KBM-7 (cell line): ENCODE measurements around the gene HLA-DMB.

Experiments used
- DNase-seq: peaks from one replicate; pipeline ENCODE4 v3.0.0-alpha.2; 2015
- in situ Hi-C: fragments of 300-500 bp; cut with MboI; formaldehyde crosslinking; loops from 2 replicates; pipeline ENCODE4 v1.14.3; 2020; ENCODE audit warnings: low sequenced_read_pairs, low pct_unique_long_range_greater_than_20kb, mixed read lengths

HLA-DMB gene

DNA sequence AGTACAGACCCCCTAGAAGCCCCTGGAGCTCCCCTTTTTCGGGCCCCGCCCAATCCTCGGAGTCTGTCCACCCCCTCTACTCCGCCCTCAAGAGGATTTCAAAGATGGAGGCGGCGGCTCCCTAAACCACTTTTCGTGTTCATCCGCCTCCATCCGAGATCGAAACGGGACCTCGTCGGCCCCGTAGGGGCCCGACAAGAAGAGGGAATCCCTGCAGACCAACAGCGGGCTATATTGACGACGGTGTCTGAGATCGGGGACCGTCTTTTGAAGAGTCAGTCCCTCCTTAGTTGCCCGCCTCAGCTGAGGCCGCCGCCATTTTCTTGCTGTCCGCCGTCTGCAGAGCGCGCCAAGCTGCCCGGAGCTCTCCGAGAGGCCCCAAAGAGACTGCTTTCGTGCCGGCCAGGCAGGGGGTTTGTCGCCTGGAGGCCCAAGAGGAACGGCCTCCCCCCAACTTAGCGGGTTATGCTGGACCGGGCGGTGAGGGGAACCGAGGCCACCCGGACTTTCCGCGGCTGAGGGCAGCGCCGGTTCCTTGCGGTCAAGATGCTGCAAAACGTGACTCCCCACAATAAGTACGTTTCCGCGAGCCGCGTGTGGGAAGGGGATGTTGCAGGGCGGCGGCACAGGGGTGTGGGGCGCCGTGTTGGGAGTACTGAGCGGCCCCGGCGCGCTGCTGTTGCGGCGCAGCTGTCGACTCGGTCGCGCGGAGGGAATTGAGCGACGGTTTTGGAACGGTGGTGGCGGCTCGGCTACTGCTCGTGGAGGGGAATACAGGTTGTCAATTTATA, 31.7 kb upstream of the HLA-DMB start:
- in situ Hi-C loops: no loop called here

DNA sequence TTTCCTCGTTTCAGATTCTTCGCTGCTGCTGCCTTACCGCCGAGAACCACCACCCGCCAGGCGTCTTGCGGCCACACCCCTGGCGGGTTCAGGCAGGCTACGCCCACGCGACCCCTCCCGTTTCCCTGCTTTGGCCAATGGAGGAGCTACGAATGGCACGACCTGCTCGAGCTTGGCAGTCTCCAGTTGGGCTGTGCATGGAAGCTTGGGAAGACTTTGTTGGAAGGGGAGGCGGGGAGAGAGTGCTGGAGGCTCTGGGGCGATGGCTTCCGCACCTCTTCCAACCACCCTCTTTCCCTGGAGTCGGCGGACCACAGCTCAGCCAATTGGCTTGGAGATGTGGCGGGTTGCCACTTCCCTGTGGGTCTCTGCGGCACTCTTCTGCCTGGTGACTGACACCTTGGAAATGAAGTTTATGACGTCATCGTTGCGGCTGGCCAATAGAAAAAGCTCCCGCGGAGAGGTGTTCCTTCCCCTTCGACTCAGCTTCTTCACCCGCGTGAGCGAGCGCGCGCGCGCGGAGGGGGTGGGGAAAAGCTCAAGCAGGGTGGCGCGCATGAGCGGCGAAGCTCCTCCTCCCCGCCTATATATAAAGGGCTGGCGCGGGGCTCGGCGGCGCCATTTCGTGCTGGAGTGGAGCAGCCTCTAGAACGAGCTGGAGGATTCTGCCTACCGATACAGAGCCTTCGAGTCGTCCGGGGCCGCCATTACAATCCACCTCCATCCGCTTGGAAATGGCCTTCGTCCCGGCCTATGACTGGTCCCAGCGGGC, 30.9 kb upstream of the HLA-DMB start:
- DNase-seq: peak; percentile 100
- in situ Hi-C loops: no loop called here

More for the DNA sequence above, 31.7 kb upstream of the HLA-DMB start:
- DNase-seq: no peak

DNA sequence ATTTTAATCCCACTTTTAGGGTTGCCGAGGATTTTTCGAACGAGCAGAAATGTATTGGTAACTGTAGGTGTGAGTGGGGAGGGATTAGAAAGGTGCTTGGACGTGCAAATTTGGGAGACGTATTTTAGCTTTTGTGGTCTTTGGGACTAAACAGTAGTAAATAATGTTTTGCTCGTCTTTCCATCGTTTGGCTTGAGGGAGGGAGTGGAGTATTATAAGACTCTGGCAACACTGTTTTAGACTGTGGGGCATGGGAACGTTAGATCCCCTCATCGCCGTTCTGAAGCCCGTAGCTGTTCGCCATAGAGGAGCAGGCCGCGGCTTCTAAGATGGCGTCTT, 30.4 kb upstream of the HLA-DMB start:
- in situ Hi-C loops: no loop called here
- no peak for DNase-seq

DNA sequence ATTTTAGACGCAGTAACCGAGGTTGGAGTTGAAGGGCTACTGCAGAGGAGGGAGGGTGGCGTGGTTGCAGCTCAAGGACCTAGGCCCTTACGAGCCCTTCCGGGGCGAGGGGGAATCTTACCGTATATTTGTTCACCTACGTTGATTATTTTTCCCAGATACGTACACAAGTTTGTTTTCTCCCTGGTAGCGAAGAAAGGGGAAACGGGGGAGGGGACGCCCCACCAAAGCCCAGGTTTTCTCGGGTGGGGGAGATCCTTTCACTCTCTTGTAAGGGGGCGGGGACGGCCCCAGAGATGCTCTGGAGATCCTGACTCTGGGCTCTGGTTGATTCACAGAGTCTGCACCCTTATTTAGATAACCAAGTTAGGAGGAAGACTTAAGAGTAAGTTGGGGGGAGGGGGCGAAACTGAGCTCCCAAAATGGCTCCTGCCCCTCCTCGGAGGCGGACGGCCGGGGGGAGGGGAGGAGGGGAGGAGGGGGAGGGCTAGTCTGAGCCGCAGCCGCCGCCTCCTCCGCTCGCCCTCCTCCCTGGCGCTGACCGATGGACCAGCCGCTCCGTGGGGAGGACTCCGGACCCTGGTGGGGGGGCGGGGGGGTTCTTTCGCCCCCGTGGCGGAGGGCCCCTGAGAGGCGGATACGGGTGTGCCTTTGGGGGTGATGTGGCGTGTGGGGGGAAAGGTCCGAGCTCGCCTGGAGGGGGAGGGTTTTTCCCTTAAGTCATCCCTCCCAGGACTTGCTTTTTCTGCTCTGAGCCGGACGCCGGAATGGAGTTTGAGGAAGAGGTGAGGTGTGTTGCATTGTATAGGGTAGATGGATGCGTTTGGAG, 29.8 kb upstream of the HLA-DMB start:
- DNase-seq: peak; percentile 74
- in situ Hi-C loops: no loop called here

DNA sequence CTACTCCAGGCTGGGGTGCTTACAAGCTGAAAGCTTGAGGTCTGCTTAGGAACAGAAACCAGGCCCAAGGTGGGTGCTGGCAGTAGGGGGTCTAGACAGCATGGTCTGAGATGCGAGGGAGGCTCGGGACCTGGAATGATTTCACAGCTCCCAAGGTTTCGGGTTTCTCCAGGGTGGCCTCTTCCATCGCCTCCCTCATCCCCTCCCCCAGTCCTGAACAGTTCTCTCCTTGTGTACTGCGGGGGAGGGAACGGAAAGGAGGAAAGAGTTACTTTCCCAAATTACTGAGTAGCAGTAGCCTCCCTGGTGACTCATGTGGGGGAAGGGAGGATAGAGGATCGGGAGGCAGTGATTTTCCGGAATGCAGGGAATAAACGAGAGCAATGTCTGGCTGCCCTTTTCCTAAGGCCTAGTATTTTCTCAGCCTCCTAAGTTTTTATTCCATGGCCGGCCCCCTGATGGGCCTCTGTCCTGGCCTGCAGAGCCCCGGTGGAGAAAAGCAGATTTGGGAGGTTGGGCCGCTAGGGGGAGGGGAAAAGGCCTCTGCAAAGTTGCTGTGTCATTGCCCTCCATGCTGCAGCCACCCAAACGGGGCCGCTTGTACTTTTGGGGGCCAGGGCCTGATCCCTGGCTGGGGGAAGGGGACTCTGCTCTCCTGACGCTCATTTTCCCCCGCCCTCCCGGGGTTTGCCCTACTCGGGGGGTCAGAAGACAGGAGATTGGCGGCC, 29.0 kb upstream of the HLA-DMB start:
- in situ Hi-C loops: no loop called here
- DNase-seq: peak; percentile 89

DNA sequence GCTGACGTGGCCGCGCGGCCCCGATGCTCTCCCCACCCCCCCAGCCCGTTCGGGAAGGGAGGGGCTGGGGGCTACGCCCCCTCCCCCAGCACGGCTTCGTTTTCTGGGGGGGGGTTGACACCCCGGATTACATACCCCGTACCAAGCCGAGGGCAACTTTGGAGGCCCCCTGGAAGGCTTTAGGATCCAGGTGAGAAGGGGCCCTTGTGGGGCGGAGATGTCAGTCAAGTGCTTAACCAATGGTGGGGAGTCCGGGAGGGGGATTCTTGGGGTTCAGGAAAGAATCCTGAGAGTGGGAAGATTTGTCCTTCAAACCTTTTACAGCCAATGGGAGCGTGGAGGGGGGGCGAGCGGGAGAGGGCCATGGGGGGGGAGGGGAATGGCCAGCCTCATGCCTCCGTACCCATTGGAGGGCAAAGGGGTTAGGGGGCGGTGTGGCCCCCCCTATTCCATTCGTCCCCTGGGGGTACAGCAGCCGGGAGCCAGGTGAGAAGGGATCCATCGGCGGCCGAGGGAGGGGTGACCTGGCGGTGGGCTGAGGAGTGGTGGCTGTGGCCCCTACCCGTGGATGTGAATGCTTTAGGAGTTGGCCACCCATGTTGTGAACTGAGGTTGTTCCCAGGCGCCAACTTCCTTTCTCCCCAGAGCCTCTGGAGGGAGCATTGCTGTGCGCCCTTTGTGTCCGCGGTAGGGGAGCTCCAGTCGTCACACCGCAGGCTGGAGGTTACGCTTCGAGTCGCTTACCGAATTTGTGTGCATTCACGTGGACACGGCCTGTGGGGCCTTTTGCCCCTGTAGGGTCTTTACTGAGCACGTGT, 28.2 kb upstream of the HLA-DMB start:
- DNase-seq: peak; percentile 52
- in situ Hi-C loops: no loop called here

DNA sequence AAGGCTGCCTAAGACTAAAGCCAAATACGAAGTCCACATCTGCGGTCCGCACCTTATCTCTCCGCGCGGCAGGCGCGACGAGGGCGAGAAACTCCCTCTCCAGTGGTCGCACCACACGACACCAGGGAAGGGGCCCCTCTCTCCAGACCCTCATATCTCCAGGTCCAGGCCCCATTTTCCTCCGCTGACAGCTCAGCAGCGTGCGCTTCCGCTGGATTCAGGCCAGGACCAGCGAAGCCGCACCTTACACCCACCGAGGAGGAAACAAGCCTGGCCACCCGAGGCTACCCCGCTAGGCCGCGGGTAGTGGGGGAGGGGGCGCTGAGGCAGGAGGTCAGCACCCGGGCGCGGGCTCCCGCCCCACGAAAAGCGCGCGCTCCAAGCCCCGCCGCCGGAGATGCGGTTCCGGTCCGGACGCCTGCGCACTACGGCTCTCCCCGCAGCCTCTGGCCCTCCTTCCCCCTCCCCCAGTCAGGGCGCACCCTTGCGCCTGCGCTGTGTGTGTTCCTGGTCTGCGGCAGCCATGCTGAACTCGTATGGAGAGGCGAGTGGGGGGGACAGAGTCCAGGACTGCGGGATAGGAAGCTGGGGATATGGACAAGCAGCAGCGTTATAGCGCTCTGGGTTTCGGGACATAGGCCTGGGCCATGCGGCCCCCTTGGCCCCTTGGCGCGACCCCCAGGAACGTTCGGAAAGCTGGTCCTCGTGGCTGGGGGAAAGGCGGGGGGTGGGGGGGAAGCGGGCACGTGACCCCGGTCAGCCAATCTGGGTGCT, 27.5 kb upstream of the HLA-DMB start, which contains the start of gene BRD2:
TSS of gene BRD2 (plus strand) at position 502 of the 774 bp plus-strand sequence. CDS start 4,305 bp downstream, outside the sequence.
- peak; percentile 94 for DNase-seq
- in situ Hi-C loops: no loop called here

DNA sequence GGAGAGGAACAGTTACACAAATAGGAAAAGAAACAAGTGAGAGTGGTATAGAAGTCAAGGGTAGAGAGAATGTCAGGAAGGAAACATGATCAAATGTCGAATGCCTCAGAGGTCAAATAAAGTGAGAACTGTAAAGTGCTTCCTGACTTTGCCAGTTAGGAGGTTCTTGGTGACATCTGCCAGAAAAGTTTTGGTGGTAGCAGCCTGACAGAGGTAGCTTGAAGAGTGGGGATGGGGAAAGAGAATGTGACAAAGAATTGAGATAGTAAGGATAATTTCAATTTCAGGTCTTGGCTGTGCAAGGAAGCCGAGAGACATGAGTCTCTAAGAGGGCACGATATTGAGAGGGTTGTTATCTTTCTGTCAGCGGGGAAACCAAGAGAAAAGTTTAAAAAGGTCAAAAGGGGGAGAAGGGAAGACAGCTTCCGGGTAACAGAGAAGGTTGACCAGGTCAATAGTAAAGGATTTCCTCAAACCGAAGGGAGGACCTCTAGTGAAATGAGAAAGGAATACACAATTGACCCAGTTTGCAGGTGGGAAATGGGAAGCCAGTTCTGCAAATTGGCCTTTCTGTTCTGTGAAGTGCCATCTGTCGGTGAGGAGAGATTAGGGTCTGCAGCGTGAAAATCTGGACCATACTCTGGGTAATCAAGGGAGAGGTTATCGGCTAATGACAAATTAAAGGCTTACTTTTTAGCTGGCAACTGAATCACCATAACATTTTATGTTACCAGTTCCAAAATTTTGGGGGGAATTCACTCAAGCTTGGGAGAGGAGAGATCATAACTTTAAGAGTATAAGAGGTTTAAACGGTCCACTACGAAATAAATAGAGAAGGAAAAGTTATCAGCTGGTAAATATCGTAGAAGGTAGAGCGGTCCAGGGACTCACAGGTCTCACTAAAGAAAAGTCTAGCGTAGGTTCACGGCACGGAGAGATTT, 26.6 kb upstream of the HLA-DMB start:
- in situ Hi-C loops: no loop called here
- peak; percentile 65 for DNase-seq

DNA sequence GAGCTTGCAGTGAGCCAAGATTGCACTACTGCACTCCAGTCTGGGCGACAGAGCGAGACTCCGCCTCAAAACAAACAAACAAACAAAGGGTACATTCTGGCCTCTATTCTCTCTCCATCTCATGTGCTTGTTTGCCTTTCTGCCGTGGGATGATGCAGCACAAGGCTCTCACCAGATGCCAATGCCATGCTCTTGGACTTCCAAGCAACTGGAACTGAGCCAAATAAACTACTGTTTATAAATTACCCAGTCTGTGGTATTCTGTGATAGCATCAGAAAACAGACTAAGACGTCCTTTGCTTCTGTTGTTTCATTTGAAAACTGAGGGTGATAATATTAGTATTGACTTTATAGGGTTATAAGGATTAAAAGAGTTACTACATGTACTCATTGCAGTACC, 23.9 kb upstream of the HLA-DMB start:
- in situ Hi-C loops: no loop called here
- DNase-seq: no peak

DNA sequence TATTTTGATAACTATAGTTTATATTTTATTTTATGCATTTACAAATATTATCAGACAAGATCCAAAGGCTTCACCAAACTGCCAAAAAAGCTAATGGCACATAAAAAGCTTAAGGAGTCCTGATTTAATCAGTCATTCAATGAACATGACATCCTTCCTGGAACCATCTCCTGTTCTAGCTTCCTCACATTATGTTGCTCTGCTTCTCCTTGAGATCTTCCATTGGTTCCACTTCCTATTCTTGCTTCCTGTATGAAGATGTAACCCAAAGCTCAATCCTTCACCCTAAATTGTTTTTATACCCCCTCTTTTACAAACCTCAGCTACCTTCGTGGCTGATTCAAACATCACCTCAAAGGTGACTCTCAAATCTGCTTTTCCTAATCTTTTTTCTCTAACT, 23.0 kb upstream of the HLA-DMB start:
- in situ Hi-C loops: no loop called here

DNA sequence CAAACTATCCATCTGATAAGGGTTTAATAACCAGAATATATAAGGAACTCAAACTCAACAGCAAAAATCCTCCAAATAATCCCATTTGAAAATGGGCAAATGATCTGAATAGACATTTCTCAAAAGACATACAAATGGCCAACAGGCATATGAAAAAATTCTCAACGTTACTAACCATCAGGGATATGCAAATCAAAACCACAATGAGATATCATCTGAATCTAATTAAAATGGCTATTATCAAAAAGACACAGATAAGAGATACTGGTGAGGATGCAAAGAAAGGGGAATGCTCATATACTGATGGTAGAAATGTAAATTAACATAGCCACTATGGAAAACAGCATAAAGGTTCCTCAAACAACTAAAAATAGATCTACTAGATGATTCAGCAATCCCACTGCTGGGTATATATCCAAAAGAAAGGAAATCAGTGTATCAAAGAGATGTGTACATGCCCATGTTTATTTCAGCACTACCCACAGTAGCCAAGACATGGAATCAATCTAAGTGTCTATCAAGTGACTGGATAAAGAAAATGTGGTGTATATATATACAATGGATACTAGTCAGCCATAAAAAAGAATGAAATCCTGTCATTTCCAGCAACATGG, 21.5 kb upstream of the HLA-DMB start:
- in situ Hi-C loops: no loop called here
- no peak for DNase-seq

More for the DNA sequence above, 23.0 kb upstream of the HLA-DMB start:
- DNase-seq: no peak

DNA sequence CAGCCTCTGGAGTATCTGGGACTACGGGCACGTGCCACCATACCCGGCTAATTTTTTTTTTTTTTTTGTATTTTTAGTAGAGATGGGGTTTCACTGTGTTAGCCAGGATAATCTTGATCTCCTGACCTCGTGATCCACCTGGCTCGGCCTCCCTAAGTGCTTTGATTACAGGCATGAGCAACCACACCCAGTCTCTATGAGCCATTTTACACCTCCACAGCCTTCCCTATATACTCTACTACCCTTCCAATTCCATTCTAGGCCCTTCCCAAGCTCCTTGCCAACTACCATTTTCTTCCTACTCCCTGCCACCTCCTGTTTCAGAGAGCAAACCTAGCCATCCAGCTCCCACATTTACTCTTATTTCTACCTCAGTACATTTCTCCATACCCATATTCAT, 19.7 kb upstream of the HLA-DMB start:
- no peak for DNase-seq
- in situ Hi-C loops: no loop called here

DNA sequence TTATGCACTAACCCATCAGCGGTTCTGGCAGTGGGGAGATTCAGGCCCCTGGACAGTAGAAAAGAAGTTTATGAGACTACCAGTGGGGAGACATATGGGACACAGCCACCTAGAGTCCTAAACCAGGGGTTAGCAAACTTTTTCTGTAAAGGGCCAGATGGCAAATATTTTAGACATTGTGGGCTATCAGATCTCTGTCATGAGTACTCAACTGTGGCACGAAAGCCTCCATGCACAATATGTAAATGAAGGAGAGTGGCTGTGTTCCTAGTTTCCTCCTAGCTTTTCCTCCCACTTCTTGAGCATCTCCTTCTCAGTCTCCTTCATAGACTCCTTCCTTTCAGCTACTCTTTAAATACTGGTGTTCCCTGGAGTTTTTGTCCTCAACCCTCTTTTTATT, 15.3 kb upstream of the HLA-DMB start:
- no peak for DNase-seq
- in situ Hi-C loops: no loop called here

DNA sequence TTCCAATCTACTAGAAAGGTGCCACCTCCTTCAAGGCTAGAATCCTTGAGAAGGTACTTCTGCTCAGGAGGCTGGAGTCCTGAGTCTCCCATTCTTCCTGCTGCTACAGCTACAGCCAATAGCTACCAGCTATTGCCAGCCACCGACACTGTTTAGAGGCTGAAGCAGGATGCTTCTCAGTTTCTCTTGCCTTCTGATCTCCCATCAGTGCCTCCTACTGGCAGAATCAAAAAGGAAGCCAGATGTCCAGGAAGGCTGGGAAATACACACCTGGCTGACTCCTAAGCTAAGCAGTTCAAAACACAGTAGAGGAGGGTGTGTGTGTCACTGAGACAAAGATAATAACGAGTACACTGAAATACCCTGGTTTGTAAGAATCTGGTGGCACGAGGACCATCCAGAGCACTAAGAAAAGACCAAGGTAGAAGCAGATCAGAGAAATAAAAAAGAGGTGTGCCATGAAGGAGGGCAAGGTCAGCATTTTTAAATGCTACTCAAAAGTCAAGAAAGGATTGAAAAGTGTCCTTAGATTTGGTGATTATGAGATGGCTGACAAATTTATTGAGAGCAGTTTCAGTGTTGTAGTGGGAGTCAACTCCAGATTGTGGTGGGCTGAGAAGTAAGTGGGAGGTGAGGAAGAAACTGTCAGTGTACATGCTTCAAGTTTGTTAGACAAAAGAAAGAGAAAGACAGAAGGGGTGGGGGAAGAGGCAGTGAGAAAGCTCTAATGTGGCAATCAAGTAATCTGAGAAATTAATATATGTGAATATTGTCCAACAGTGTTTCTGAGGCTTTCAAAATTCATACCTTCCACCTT, 14.4 kb upstream of the HLA-DMB start:
- in situ Hi-C loops: no loop called here
- DNase-seq: peak; percentile 56

DNA sequence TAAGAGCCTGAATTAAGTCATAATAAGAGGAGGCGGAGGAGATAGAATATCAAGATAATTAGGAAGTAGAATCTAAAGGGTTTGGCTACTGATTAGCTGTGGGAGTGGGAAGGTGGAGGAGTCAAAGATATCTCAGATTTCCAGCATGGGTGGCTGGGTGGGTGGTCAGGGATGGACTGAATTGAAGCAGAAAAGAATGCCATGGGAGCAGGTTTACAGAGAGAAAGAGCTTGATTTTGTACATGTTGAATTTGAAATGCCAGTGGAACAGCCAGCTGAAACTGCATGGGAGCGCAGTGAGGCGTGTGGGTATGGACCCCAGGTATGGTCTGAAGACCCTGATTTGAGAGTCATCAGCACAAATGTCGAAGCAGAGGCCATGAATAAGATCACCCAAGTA, 13.4 kb upstream of the HLA-DMB start:
- in situ Hi-C loops: no loop called here
- DNase-seq: no peak
